Measurements from ENCODE around the gene SH3RF3. TPM values are rescaled to one million over a fixed set of nuclear protein-coding genes. Genes with fewer than 3 reads are reported as not detected.
"Not testable (repeated sequence)": the region's sequence is repeated elsewhere in the genome, so short reads cannot be mapped to it uniquely, and the experiment has no call there.

Gene SH3RF3
- total and polyA plus RNA-seq, 2 donors (not counting 1 experiment from before 2014, with no cell fraction given), result 8.3 to 10.1 TPM

- no peaks in the 10 kb centered on the region for H3K4me1 ChIP-seq (ENCODE audit: control insufficient read depth, extremely low read depth, insufficient read depth, low read length)
- H3K9ac ChIP-seq (ENCODE audit: insufficient read depth, low read length), result no peak overlapping the region
- DNase-seq (ENCODE audit: low read depth in 2 of 2), result no peak
- no peaks in the 10 kb centered on the region for H3K79me2 ChIP-seq (ENCODE audit: control insufficient read depth, insufficient read depth, low read length)
- H3K36me3 ChIP-seq (ENCODE audit: control insufficient read depth, insufficient read depth, low read length), result no peaks in the 10 kb centered on the region
- H2AFZ ChIP-seq (ENCODE audit: low read length), result no peak overlapping the region
- peaks cover 5% of the 10 kb centered on the region for H3K27me3 ChIP-seq (ENCODE audit: control insufficient read depth, insufficient read depth, low read length)
- no peak overlapping the region for H3K27ac ChIP-seq (ENCODE audit: insufficient read depth, low read length)
- no peak overlapping the region for H3K4me2 ChIP-seq (ENCODE audit: extremely low read depth, insufficient read depth, low read length)
- no peaks in the 10 kb centered on the region for H4K20me1 ChIP-seq (ENCODE audit: control insufficient read depth, extremely low read depth, insufficient read depth, low read length)
- no peak overlapping the region for H3K4me3 ChIP-seq (replicated peaks in 1 of 4; ENCODE audit: control extremely low read depth in 1 of 4, insufficient read depth in 1 of 4, low read depth in 3 of 4, low read length in 4 of 4)
- TF ChIP-seq EZH2 (IDR thresholded peaks at IDR 0.05; ENCODE audit: low read length, missing control alignments) (no peak), CTCF (conservative IDR thresholded peaks at IDR 0.05 in 1 of 2, IDR thresholded peaks at IDR 0.05 in 1 of 2; ENCODE audit: low read depth in 1 of 2, low read length in 2 of 2) (no peak)
- H3K9me3 ChIP-seq (ENCODE audit: control insufficient read depth, insufficient read depth, low read depth, low read length), result no peaks in the 10 kb centered on the region
These were observed 19.7 kb upstream of the SH3RF3 start for GRCh38 chr2:109109342-109109741.

- Histone ChIP-seq H4K20me1 (ENCODE audit: control insufficient read depth, extremely low read depth, insufficient read depth, low read length) (no peaks in the 10 kb centered on the region), H3K4me3 (replicated peaks in 1 of 4; ENCODE audit: control extremely low read depth in 1 of 4, insufficient read depth in 1 of 4, low read depth in 3 of 4, low read length in 4 of 4) (no peak overlapping the region), H3K9me3 (ENCODE audit: control insufficient read depth, insufficient read depth, low read depth, low read length) (no peaks in the 10 kb centered on the region), H3K27ac (ENCODE audit: insufficient read depth, low read length) (no peak overlapping the region), H3K4me2 (ENCODE audit: extremely low read depth, insufficient read depth, low read length) (no peak overlapping the region), H3K9ac (ENCODE audit: insufficient read depth, low read length) (no peak overlapping the region), H3K27me3 (ENCODE audit: control insufficient read depth, insufficient read depth, low read length) (peaks cover 2% of the 10 kb centered on the region), H2AFZ (ENCODE audit: low read length) (no peak overlapping the region), H3K4me1 (ENCODE audit: control insufficient read depth, extremely low read depth, insufficient read depth, low read length) (no peaks in the 10 kb centered on the region), H3K79me2 (ENCODE audit: control insufficient read depth, insufficient read depth, low read length) (no peaks in the 10 kb centered on the region), H3K36me3 (ENCODE audit: control insufficient read depth, insufficient read depth, low read length) (no peaks in the 10 kb centered on the region)
- TF ChIP-seq EZH2 (IDR thresholded peaks at IDR 0.05; ENCODE audit: low read length, missing control alignments) (no peak), CTCF (conservative IDR thresholded peaks at IDR 0.05 in 1 of 2, IDR thresholded peaks at IDR 0.05 in 1 of 2; ENCODE audit: low read depth in 1 of 2, low read length in 2 of 2) (no peak)
- DNase-seq (ENCODE audit: low read depth in 2 of 2), result no peak
These were observed 18.8 kb upstream of the SH3RF3 start for GRCh38 chr2:109110170-109110569.

- not testable (repeated sequence) for DNase-seq (ENCODE audit: low read depth in 2 of 2); H3K4me3 ChIP-seq (replicated peaks in 1 of 4; ENCODE audit: control extremely low read depth in 1 of 4, insufficient read depth in 1 of 4, low read depth in 3 of 4, low read length in 4 of 4); H3K27ac ChIP-seq (ENCODE audit: insufficient read depth, low read length); H4K20me1 ChIP-seq (ENCODE audit: control insufficient read depth, extremely low read depth, insufficient read depth, low read length); H3K4me2 ChIP-seq (ENCODE audit: extremely low read depth, insufficient read depth, low read length); H3K9me3 ChIP-seq (ENCODE audit: control insufficient read depth, insufficient read depth, low read depth, low read length); H3K9ac ChIP-seq (ENCODE audit: insufficient read depth, low read length); H2AFZ ChIP-seq (ENCODE audit: low read length); H3K4me1 ChIP-seq (ENCODE audit: control insufficient read depth, extremely low read depth, insufficient read depth, low read length); H3K79me2 ChIP-seq (ENCODE audit: control insufficient read depth, insufficient read depth, low read length); H3K36me3 ChIP-seq (ENCODE audit: control insufficient read depth, insufficient read depth, low read length)
- H3K27me3 ChIP-seq (ENCODE audit: control insufficient read depth, insufficient read depth, low read length), result peaks cover 11% of the 10 kb centered on the region
These were observed 11.8 kb upstream of the SH3RF3 start for GRCh38 chr2:109117181-109117580.

Measured in fibroblast of lung (primary cell).